GM12892 (cell line): ENCODE results near the gene RNF186.
"Not testable (repeated sequence)": the region's sequence is repeated elsewhere in the genome, so short reads cannot be mapped to it uniquely, and the experiment has no call there.

Experiments used
- POLR2A ChIP-seq: IDR thresholded peaks from 2 replicates; pipeline ENCODE4 v1.6.1; 2011; ENCODE audit warnings: low read depth, low read length, control low read depth
- POLR2AphosphoS5 ChIP-seq: IDR thresholded peaks from 2 replicates; pipeline ENCODE4 v1.6.1; 2011; ENCODE audit warnings: low read depth, low read length, control low read depth

DNA sequence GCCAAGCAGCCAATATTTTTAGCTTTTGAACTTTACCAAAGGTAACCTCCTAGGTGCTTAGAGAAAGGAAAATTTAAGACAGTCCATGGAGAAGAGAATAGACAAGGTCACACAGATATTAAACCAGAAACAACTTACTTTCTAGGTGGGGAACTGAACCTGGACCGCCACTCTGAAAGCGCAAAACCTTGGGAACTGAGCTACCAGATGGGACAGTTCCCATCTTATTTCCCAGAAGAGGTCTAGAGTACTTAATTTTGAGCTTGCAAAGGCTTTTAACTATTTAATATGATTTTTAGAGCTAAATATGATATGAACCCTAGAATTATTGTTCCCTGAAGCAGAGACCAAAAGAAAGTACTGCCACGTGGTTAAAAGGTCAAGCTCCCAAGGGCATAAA, 34.2 kb upstream of the RNF186 start:
- TF ChIP-seq POLR2A, POLR2AphosphoS5: not testable (repeated sequence)
